ENCODE data around the gene CAMK4.

Gene CAMK4

DNA sequence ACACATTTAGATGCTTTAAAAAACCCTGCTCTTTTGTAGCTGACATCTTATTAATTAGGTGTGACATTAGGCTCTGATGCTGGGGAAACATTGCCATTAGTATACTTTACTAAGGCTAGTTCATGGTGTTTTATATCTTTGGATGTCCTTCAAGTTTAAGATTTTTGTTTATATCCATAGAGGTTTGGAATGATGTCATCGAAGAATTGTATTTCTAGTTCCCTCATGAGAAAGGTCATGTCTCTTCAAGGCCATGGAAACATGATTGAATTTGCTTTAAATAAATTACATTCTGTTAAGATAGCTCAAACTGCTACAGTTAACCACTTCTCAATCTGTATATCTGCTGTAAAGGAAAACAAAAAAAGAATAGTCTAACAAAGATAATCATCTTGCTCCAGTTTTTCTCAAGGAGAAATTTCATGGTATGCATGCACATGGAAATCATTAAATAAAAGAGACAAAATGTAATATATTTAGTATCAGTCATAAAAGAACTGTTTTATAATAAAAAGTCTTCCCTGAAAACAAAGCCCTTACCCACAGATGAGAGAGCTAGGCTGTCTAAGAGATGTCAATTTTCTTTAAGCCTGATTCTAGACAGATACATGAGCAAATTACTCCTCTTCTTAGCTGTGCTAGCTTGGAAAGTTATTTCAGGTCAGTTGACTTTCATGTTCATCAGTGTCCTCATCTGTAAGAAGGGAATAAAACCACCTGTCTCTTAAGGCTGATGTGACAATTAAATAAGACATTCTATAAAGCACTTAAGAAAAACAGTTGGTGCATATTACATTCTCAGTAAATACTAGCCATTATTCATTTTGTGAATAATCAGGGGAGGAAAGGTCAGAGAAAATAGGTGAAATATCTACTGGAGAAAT is 313.2 kb downstream of the CAMK4 start:
- TF ChIP-seq, protein P1, sequence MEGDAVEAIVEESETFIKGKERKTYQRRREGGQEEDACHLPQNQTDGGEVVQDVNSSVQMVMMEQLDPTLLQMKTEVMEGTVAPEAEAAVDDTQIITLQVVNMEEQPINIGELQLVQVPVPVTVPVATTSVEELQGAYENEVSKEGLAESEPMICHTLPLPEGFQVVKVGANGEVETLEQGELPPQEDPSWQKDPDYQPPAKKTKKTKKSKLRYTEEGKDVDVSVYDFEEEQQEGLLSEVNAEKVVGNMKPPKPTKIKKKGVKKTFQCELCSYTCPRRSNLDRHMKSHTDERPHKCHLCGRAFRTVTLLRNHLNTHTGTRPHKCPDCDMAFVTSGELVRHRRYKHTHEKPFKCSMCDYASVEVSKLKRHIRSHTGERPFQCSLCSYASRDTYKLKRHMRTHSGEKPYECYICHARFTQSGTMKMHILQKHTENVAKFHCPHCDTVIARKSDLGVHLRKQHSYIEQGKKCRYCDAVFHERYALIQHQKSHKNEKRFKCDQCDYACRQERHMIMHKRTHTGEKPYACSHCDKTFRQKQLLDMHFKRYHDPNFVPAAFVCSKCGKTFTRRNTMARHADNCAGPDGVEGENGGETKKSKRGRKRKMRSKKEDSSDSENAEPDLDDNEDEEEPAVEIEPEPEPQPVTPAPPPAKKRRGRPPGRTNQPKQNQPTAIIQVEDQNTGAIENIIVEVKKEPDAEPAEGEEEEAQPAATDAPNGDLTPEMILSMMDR (IDR thresholded peaks at IDR 0.05; ENCODE audit: low read depth, low read length): no peak
- Histone ChIP-seq H3K27me3 (no peaks in the 10 kb centered on the region), H3K36me3 (no peaks in the 10 kb centered on the region), H3K4me3 (ENCODE audit: low read depth, low read length) (no peak overlapping the region), H3K4me1 (peaks cover 15% of the 10 kb centered on the region), H3K9me3 (no peaks in the 10 kb centered on the region)
- no peak for DNase-seq

All from BE2C (cell line).